Measurements from ENCODE around the gene FAM227A. TPM values are rescaled to one million over a fixed set of nuclear protein-coding genes. Genes with fewer than 3 reads are reported as not detected.
"Not testable (repeated sequence)": the region's sequence is repeated elsewhere in the genome, so short reads cannot be mapped to it uniquely, and the experiment has no call there.

The FAM227A gene
- total and polyA plus RNA-seq, 4 donors: 1.1 to 10.0 (median 6.0) TPM

DNA sequence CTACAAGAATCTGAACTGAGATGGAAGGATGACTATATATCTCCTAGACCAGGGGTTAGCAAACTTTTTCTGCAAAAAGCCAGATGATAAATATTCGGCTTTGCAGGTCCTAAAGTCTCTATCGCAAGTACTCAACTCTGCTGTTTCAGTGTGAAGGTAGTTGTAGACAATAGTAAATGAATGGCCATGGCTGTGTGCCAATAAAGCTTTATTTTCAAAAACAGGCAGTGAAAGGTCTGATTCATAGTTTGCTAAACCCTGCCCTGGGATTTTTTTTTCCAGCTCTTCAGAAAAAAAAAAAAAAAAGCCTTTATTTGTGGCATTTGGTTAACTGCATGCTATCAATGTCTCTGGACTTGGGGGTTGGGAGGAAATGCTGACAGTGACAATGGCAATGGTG lies 37.5 kb downstream of the FAM227A start:
- peaks cover 0 to 4% (median 0%) of the 10 kb centered on the region in 5 donors for H3K4me1 ChIP-seq (ENCODE audit: control insufficient read depth in 5 of 5, insufficient read depth in 5 of 5, low read length in 5 of 5)
- H3K36me3 ChIP-seq (ENCODE audit: control insufficient read depth in 4 of 4, insufficient read depth in 4 of 4, low read length in 4 of 4): peaks cover 0 to 6% (median 2%) of the 10 kb centered on the region in 4 donors
- no peak for ATAC-seq (ENCODE audit: insufficient read depth, low FRiP score)
- TF ChIP-seq, protein P1, sequence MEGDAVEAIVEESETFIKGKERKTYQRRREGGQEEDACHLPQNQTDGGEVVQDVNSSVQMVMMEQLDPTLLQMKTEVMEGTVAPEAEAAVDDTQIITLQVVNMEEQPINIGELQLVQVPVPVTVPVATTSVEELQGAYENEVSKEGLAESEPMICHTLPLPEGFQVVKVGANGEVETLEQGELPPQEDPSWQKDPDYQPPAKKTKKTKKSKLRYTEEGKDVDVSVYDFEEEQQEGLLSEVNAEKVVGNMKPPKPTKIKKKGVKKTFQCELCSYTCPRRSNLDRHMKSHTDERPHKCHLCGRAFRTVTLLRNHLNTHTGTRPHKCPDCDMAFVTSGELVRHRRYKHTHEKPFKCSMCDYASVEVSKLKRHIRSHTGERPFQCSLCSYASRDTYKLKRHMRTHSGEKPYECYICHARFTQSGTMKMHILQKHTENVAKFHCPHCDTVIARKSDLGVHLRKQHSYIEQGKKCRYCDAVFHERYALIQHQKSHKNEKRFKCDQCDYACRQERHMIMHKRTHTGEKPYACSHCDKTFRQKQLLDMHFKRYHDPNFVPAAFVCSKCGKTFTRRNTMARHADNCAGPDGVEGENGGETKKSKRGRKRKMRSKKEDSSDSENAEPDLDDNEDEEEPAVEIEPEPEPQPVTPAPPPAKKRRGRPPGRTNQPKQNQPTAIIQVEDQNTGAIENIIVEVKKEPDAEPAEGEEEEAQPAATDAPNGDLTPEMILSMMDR (IDR thresholded peaks at IDR 0.05; ENCODE audit: control extremely low read depth, extremely low read depth): no peak
- H3K27me3 ChIP-seq (ENCODE audit: control insufficient read depth in 3 of 3, insufficient read depth in 3 of 3, low read length in 2 of 3): no peaks in the 10 kb centered on the region
- H3K27ac ChIP-seq (ENCODE audit: low read depth in 1 of 2, low read length in 1 of 2): no peak overlapping the region
- no peak overlapping the region for H3K9ac ChIP-seq (ENCODE audit: insufficient read depth in 1 of 2, low read length in 2 of 2)
- whole genome bisulfite sequencing, 2 donors: 96 to 98% methylated on average over 2 of the region's 2 CpGs
- H3K4me3 ChIP-seq: no peak overlapping the region
- no peak for DNase-seq
- peaks cover 0 to 2% (median 0%) of the 10 kb centered on the region in 4 donors for H3K9me3 ChIP-seq (ENCODE audit: control insufficient read depth in 4 of 4, insufficient read depth in 3 of 4, low read length in 3 of 4)

DNA sequence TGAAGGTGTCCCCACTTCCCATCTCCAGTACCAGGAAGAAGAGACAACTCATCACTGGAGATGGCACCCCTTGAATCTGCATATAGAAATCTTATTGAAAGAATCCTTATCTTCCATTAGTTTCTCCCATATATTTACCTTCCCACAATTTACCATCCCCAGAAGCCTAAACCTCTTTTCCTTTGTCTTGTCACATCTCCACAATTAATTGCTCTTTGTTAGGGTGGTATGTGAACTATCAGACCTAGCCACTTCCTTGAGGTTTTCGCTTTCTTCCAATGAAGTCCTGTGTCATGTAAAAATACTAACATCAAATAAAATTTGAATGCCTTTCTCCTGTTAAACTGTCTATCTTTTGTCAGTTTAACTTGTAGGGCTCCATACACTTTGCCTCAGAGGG lies 37.9 kb downstream of the FAM227A start:
- 93 to 94% methylated on average over 1 of the region's 1 CpG for WGBS, 2 donors
- no peak overlapping the region for H3K27ac ChIP-seq (ENCODE audit: low read depth in 1 of 2, low read length in 1 of 2)
- no peak overlapping the region for H3K9ac ChIP-seq (ENCODE audit: insufficient read depth in 1 of 2, low read length in 2 of 2)
- H3K36me3 ChIP-seq (ENCODE audit: control insufficient read depth in 4 of 4, insufficient read depth in 4 of 4, low read length in 4 of 4): peaks cover 0 to 6% (median 2%) of the 10 kb centered on the region in 4 donors
- DNase-seq: no peak
- peaks cover 0 to 2% (median 0%) of the 10 kb centered on the region in 4 donors for H3K9me3 ChIP-seq (ENCODE audit: control insufficient read depth in 4 of 4, insufficient read depth in 3 of 4, low read length in 3 of 4)
- H3K4me3 ChIP-seq: no peak overlapping the region
- TF ChIP-seq, protein P1 (IDR thresholded peaks at IDR 0.05; ENCODE audit: control extremely low read depth, extremely low read depth): no peak
- H3K27me3 ChIP-seq (ENCODE audit: control insufficient read depth in 3 of 3, insufficient read depth in 3 of 3, low read length in 2 of 3): no peaks in the 10 kb centered on the region
- ATAC-seq (ENCODE audit: insufficient read depth, low FRiP score): no peak
- peaks cover 0 to 4% (median 0%) of the 10 kb centered on the region in 5 donors for H3K4me1 ChIP-seq (ENCODE audit: control insufficient read depth in 5 of 5, insufficient read depth in 5 of 5, low read length in 5 of 5)

DNA sequence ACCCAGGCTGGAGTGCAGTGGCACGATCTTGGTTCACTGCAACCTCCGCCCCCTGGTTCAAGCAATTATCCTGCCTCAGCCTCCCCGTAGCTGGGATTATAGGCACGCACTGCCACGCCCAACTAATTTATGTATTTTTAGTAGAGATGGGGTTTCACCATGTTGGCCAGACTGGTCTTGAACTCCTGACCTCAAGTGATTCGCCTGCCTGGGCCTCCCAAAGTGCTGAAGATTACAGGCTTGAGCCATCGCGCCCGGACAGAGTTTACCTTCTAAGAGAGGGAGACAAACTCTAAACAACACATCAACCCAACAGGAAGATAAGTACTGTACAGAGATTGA lies 41.2 kb downstream of the FAM227A start:
- WGBS, 2 donors: 90 to 94% methylated on average over 9 of the region's 9 CpGs

DNA sequence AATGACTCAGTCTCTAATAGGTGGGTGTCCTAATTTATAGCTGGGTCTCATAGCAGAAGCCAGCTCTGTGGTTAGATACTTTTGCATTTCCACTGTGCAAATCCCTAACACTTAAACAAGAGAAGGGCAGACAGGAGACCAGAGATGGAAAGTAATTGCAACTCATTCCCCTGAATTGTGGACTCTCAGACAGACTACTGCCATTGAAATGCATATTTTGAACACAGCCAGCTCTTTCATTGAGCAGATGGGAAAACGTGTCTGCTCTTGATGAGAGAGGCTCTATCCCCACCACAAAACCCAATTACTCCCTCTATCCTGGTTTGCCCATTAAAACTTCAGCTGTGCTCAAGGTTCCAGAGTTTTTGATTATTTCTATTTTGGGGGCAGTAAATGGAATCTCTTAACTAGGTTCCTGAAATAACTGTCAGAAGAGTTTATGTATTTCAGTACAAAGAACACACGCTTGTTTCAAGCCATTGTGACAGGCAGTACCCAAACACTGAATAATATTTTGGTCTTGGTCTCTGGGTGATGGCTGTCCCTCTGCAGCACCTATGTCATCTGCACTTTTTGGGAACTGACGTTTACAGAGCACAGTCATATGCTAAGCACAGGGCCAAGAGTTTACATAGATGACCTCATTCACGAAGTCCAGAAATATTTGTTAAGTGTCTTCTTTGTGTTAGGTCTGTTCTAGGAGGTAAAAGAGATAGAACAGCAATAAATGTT lies 41.7 kb downstream of the FAM227A start:
- Histone ChIP-seq H3K9me3 (ENCODE audit: control insufficient read depth in 4 of 4, insufficient read depth in 3 of 4, low read length in 3 of 4) (peaks cover 0 to 2% (median 0%) of the 10 kb centered on the region in 4 donors), H3K4me1 (ENCODE audit: control insufficient read depth in 5 of 5, insufficient read depth in 5 of 5, low read length in 5 of 5) (peaks cover 0 to 4% (median 0%) of the 10 kb centered on the region in 5 donors), H3K27me3 (ENCODE audit: control insufficient read depth in 3 of 3, insufficient read depth in 3 of 3, low read length in 2 of 3) (no peaks in the 10 kb centered on the region), H3K9ac (ENCODE audit: insufficient read depth in 1 of 2, low read length in 2 of 2) (no peak overlapping the region), H3K4me3 (no peak overlapping the region), H3K36me3 (ENCODE audit: control insufficient read depth in 4 of 4, insufficient read depth in 4 of 4, low read length in 4 of 4) (peaks cover 0 to 5% (median 1%) of the 10 kb centered on the region in 4 donors), H3K27ac (ENCODE audit: low read depth in 1 of 2, low read length in 1 of 2) (peak overlapping the region in 1 of 2 donors; percentile 61)
- DNase-seq (no peak), ATAC-seq (ENCODE audit: insufficient read depth, low FRiP score) (no peak)
- WGBS, 2 donors: 79 to 87% methylated on average over 4 of the region's 4 CpGs
- TF ChIP-seq, protein P1 (IDR thresholded peaks at IDR 0.05; ENCODE audit: control extremely low read depth, extremely low read depth): no peak

More for the DNA sequence above, 41.2 kb downstream of the FAM227A start:
- not testable (repeated sequence) for DNase-seq; H3K4me1 ChIP-seq (ENCODE audit: control insufficient read depth in 5 of 5, insufficient read depth in 5 of 5, low read length in 5 of 5); H3K27me3 ChIP-seq (ENCODE audit: control insufficient read depth in 3 of 3, insufficient read depth in 3 of 3, low read length in 2 of 3); H3K36me3 ChIP-seq (ENCODE audit: control insufficient read depth in 4 of 4, insufficient read depth in 4 of 4, low read length in 4 of 4); H3K9me3 ChIP-seq (ENCODE audit: control insufficient read depth in 4 of 4, insufficient read depth in 3 of 4, low read length in 3 of 4); H3K4me3 ChIP-seq; H3K9ac ChIP-seq (ENCODE audit: insufficient read depth in 1 of 2, low read length in 2 of 2); ATAC-seq (ENCODE audit: insufficient read depth, low FRiP score)
- peak overlapping the region in 1 of 2 donors; percentile 12 for H3K27ac ChIP-seq (ENCODE audit: low read depth in 1 of 2, low read length in 1 of 2)

Data from lung (tissue), 12 donors.